Adrenal gland (tissue), 5 donors: ENCODE measurements around the gene PLEKHH1.

ENCODE experiments used
- CTCF ChIP-seq, 6 experiments: fragments of 450-650 bp in 4 of 6; fragments of 200-600 bp in 2 of 6; sonication (generic) in 1 of 6; IDR thresholded peaks; 1 replicate in 5 of 6; 2 replicates in 1 of 6; pipeline versions ENCODE4 v1.5.1 to v1.8.0; 2016 to 2021; ENCODE audit warnings: antibody characterized with exemption in 6 of 6, mild to moderate bottlenecking in 2 of 6, moderate library complexity in 1 of 6
- POLR2A ChIP-seq, 2 donors: fragments of 450-650 bp; IDR thresholded peaks; one replicate each; pipeline ENCODE4 v1.6.1; 2017; ENCODE audit warnings: antibody characterized with exemption in 2 of 2, mild to moderate bottlenecking in 2 of 2, moderate library complexity in 1 of 2
- donor health status: DM: no; HTN: no; CAD: no.

- no peak for TF ChIP-seq CTCF (IDR thresholded peaks at IDR 0.05)
- no peak for TF ChIP-seq POLR2A (IDR thresholded peaks at IDR 0.05)
Measured at GRCh38 chr14:67532606-67532997, 488 bp upstream of the PLEKHH1 start.
